ENCODE results near the gene PODN.

The PODN gene

GRCh38 chr1:53090227-53091147 lies 28.5 kb downstream of the PODN start:
- peak; percentile 73 for DNase-seq

GRCh38 chr1:53091841-53092645 lies 30.0 kb downstream of the PODN start:
- no peak for DNase-seq

- no peak for DNase-seq
These were observed 30.8 kb downstream of the PODN start for GRCh38 chr1:53092659-53093450.

- no peak for DNase-seq
These were observed 31.4 kb downstream of the PODN start for GRCh38 chr1:53093451-53093754.

GRCh38 chr1:53093778-53094532 lies 31.9 kb downstream of the PODN start:
- no peak for DNase-seq

GRCh38 chr1:53094533-53094919 lies 32.5 kb downstream of the PODN start:
- no peak for DNase-seq

- DNase-seq = no peak
These were observed 42.4 kb downstream of the PODN start for GRCh38 chr1:53104289-53104913.

GRCh38 chr1:53107090-53107489 lies 45.1 kb downstream of the PODN start:
- DNase-seq = no peak

GRCh38 chr1:53107570-53108322 lies 45.7 kb downstream of the PODN start:
- peak; percentile 87 for DNase-seq

- no peak for DNase-seq
These were observed 46.9 kb downstream of the PODN start for GRCh38 chr1:53108646-53109580.

GRCh38 chr1:53110370-53111072 lies 48.5 kb downstream of the PODN start:
- DNase-seq = no peak

- no peak for DNase-seq
These were observed 49.1 kb downstream of the PODN start for GRCh38 chr1:53111073-53111556.

GRCh38 chr1:53111693-53112092 lies 49.7 kb downstream of the PODN start:
- DNase-seq = no peak

GRCh38 chr1:53112271-53112774 lies 50.3 kb downstream of the PODN start:
- no peak for DNase-seq

GRCh38 chr1:53112861-53113260 lies 50.8 kb downstream of the PODN start:
- DNase-seq = no peak

- no peak for DNase-seq
These were observed 52.1 kb downstream of the PODN start for GRCh38 chr1:53114090-53114489.

GRCh38 chr1:53114581-53115400 lies 52.8 kb downstream of the PODN start:
- DNase-seq = no peak
